ENCODE measurements around the gene POLDIP2.
"Not testable (repeated sequence)": the region's sequence is repeated elsewhere in the genome, so short reads cannot be mapped to it uniquely, and the experiment has no call there.

Gene POLDIP2

DNA sequence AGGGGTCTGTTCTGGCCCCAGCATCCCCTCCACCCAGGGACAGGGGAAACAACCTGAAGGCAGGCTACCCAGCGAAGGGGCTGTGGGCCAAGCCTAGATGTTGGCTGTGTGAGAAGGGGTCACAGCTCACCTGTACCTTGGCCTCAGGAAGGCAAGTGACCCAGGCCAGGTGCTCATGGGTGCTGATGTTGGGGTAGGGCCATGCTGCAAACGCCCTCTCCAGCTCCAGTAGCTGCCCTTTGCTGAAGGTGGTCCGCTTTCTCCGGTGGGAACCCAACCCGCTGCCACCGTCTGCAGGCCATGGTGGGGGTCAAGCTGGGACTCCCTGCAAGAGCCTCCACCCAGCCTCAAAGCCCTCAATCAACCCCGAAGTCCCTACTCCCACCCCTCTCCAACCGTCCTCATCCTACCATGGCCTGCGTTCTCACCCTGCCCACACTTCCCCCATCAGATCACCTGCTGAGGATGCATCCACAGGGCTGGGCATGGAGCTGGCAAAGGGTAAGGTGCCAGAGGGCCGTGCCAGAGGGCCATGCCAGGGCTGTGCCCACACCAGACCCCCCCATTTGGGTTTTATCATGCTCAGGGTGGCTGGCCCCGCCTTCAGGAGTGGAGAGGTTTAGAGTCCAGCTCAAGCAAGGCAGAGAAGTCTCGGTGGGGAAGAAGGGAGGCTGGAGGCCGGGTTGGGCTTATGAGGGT lies 7.5 kb upstream of the POLDIP2 start, which contains the start of gene SEBOX:
Gene SEBOX (minus strand): TSS at position 535 of the 699 bp plus-strand sequence. CDS start 48 bp downstream, at position 487.
- DNase-seq: no peak

DNA sequence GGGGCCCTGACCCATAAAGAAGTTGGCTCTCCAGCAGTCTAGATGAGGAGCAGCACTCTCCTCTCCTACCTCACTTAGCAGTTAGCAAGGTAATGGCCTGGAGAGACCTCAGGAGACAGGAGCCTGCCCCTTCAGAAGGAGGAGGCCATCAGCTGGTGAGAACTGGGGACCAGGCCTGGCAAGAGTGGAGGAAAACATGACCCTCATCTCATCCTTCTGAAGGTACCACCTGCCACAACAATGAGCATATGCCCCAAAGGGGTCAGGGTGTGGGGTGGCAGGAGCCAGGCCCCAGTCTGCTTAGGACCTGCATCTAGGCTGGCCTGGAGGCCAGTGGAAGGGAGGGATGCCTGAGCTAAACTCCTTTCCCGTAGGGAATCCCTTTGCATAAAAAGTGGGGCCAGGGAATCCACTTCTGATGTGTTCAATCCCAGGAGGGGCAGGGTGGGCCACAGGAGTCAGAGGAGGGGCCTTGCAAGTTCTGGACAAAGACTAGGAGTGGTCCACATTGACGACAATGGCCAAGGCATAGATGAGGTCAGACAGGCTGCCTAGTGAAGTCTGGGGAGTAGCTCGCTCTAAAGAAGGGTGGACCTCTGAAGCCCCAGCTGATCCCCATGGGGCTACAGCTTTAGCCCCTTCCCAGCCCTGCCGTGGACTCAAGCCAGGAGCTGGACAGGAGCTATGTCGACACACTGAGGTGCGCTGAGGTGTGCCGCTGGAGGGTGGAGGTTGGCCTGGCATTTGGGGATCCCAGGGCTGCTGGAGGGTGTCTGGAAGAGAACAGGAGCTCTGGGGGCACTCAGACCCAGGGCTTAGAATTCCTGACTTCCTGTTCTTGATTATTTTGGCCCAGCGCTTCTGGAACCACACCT lies 6.7 kb upstream of the POLDIP2 start:
- DNase-seq: no peak

DNA sequence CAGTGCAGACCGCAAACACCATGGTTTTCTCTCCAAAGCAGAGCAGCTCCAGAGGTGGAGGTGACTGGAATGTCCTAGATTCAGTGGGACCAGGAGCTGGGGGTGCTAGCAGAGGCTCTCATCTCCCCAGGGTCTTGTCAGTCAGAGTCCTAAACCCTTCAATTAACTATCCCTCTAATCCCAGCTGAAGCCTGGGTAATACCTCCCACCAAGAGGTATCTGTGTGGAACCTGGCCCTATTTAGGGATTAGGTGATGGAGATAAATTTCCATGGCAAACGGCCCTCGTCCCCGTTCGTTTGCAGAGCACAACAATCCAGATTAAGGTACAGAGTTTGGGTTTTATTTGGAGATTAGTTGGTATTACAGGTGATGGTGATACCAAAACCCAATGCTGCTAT lies 5.9 kb upstream of the POLDIP2 start:
- no peak for DNase-seq

DNA sequence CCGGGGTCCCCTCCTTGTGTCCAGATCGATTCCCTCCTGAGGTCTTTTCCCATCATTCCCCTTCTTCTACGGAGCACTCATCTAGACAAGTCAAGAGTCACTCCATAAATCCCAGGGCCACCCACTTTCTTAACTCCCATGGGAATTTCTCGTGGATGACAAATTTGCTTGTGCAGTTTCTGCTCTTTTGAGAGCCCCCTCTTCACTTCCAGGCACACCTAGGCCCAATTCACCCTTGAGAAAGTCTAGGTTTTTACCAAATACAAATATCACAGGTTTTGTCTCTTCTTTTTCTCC lies 522 bp upstream of the POLDIP2 start:
- DNase-seq: no peak

DNA sequence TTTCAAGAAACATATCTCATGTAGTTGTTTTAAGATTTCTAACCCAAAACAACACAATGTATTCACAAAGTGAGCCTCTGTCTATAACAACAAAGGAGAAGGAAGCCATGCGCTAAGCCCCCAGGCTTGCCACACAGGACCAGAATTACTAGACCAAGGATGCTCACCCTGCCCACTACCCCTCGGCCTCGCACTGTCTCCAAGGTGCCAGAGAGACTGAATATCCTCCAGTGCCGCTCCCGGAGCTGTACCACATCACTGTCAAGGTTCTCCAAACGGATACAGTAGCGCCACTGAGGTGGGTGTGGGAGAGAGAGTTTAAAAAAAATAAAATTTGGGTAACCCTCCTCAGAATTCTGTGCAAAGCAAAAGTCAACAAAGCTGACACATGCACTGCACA lies 7.1 kb downstream of the POLDIP2 start:
- no peak for DNase-seq

DNA sequence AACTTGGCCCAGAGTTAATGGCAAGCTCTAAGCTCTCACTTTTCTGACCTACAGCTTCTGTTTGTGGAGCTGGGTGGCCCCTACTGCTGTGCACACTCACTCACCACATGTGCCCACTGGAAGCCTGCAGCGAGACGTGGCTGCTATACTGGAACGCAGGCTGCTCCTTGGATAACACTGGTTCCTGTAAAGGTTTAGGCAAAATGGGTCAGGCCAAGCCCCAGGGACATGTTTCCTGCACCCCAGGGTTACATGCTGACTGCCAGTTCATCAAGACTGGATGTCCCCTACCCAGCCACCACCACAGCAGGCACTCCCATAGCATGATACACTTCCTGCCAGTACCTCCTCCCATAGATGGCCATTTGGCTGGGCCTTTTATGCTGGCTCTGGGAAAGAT lies 8.3 kb downstream of the POLDIP2 start:
- DNase-seq: no peak

DNA sequence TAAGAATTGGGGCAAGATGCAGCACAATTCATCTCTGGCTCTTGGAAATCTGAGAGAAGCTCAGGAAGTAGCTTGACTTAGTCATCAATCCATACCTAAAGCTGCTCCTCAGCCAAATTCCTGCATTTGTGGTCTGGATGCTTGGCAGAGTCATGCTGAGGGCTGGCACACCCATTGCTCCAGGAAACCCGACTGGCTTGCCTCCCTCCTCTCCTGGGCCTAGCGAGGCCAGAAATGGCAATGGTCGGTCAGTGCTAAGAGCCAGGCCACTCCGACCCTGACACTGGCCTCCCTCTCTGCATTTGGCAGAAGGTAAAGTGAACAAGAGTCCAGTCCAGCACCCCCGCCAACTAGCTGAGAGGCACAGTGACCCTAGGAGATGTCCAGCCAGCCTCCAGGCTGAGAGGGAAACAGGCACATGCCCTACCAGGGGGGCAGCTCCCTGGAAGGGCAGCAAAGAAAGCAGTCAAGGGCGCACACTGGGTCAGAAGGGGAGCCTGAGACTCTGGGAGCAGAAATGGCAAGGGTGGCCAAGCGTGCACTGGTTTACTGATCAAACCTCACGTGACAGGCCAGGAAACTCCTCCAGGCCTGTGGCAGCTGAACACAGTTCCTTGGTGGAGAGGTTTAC lies 10.0 kb downstream of the POLDIP2 start:
- no peak for DNase-seq

DNA sequence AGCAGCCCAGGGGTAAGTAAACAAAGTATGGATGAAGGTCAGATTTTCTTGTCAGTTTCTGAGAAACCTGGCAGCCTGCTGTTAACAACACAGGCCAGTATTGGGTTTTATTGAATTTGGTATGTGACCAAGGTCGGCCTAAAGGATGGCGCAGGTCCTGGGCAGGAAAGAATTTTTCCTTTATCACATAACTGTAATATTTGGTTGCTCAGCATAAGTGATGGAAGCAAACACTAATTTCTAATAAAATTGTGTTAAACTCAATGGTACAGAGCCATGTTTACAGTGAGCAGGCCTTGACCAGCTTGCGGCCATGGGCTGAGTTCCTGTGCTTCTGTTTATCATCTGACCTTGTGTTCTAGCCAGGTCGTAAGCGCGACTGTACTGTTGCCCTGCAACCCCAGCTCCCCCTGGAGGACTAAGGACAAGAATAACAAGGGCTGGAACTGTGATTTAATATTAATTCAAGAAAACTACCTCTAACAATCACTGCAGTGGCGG lies 10.5 kb downstream of the POLDIP2 start:
- no peak for DNase-seq

DNA sequence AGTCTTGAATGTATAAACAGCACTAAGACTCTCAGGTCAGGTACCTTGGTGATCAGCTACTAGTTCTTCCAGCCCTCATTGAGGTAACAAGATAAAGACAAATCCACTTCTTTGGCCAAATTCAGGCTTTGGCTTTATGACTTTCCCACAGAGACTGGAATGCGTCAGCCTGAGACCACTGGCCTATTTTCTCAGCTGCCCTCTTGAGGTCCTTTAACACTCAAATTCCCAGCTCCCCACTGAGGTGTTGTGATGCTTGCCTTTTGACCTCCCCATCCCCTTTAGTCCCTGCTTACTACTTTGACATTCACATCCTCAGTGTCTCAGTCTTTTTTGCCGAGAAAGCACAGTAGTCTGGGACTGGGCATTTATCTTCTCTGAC lies 11.1 kb downstream of the POLDIP2 start:
- DNase-seq: no peak

DNA sequence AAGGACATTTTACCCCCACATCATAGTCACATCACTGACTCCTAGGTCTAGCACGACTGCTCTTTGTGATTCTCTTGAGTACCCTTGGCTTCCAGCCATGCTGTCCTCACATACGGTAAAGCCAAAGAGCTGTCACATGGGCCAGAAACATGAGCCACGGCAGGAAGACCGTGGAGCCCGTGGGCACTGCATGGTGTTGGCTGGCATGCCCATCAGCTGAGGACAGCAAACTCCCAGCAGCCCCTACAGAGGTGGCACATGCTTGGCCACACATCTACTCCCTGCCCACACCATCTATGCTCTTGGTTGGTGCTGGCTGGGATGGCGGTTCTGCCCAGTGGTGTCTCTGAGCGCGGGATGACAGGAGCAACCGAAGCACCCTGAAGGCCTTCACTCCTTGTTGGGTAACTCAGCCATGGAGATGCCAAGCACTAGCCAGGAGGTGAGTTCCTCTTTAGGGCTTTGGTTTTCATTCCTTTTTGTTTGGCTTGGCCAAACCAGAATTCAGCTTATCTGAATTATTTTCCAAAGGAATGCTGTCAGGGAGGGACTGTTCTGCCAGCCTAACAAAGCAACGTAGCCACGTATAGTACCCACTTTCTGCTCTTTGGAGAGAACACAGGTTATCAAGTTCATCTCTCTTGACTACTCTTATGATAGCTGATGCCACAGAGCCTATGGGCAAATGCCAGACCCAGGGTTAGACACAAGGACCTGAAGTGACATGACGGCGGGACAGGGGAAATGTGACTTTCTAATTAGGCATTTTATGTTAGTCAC lies 11.7 kb downstream of the POLDIP2 start:
- no peak for DNase-seq

DNA sequence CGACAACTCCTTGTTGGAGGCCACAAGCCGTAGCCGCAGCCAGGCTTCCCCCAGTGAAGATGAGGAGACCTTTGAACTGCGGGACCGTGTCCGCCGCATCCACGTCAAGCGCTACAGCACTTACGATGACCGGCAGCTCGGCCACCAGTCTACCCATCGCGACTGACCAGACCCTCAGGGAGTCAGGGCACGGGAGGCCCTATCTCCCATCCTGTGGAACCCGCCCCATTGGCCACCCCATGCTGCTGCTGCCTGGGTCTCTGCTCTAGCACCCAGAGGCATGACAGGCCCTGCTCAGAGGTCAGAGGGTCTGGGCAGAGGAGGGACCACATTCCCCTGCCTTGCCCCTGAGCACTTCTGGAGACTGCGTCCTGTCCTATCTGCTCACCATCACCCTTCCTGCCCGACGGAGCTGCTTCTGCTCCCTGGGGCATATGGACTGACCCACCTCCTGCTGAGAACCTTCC lies 12.9 kb downstream of the POLDIP2 start:
- no peak for DNase-seq

DNA sequence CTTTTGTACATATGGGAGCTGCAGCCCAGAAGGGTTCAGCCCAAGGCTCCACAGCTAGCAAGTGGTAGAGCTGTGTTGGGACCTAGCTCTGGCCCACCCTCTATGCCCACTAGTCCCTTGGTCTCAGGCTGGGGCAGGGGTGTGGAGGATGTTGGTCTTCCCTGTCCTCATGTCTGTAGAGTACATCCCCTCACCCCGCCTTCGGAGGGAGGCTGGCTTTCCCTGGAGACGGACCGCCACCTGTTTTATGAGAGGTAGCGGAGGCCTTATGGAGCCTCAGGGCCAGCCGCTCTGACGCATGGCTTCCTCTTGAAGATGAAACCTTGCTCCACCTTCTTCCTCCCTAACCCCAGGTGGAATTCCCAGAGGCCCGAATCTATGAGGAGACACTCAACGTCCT lies 13.3 kb downstream of the POLDIP2 start:
- no peak for DNase-seq

DNA sequence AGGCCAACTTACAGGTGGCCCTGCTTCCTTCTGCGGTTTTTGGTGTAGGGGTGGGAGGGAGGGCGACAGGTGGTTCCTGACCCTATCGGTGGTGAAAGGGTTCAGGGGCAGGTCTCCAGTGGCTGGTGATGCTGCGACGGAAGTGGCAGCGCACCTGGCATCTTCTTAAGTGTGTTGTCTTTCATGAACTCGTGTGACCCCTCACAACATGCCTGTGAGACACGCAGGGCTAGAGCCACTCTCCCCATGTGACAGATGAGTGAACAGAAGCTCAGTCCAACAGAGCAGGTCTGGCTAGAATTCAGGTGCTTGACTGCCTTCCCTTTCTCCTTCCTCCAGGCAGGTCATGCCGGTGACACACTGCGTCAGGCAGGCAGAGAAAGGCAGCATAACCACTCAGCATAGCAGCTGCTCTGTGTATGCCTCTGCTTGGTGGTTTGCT lies 13.8 kb downstream of the POLDIP2 start:
- no peak for DNase-seq

DNA sequence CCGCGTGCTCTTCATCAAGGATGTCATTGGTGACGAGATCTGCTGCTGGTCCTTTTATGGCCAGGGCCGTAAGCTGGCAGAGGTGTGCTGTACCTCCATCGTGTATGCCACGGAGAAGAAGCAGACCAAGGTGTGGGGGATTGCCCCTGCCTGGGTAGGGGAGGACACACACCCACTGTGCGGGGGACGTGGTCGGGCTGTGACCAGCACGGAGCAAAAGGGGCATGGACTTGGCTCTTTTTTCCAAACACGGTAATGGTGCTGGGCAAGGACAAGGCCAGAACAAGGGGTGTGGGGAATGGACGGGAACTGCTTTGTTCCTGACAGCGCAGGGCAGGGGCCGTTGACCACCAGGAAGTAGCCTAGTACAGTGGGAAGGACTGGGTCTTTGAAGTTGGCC lies 15.0 kb downstream of the POLDIP2 start:
- DNase-seq: no peak

DNA sequence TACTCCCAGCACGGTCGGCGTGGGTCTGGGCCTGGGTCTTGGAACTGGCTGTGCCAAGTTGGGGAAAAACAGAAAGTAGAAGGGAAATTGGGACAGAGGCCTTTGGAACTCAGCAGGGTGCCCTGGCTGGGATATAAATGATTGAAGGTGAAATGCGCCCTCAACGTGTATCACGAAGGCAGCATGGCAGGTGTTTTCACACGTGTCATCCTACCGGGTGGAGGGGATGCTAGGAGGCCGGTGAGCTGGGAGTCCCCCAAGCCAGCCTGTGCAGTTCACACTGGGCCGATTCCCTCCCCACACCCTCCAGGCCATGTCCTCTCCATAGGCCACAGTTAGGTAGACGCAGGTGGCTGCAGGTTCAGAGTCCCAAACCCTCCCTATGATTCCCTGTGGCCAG lies 15.8 kb downstream of the POLDIP2 start:
- DNase-seq: no peak

DNA sequence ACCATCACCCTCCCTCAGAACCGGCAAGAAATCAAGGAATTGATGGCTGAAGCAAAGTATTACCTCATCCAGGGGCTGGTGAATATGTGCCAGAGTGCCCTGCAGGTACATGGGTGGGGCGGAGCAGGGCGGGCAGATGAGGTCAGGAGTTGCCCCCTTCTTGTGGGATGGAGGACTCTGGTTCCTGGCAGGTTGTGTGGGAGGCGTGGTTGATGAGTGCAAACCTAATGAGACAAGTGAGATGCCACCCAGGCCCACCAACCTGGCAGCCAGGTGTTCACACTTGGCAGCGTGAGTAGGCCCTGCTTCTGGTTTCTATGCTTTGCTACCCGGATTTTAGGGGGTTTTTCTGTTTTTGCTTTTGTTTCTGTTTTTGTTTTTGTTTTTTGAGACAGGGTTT lies 17.0 kb downstream of the POLDIP2 start:
- DNase-seq: no peak

DNA sequence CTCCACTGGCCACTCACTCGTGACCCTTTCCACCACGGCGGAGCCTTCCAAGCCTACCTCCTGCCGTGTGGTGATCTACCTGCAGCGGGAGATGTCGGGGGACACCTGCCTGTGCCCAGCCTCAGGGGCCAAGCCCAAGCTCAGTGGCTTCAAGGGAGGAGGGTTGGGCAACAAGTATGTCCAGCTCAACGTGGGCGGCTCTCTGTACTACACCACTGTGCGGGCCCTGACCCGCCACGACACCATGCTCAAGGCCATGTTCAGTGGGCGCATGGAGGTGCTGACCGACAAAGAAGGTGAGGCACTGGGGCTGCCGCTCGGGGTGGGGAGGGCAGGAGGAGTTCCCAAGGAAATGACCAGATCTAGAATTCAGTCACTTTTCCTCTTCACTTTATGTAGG lies 17.9 kb downstream of the POLDIP2 start:
- no peak for DNase-seq

DNA sequence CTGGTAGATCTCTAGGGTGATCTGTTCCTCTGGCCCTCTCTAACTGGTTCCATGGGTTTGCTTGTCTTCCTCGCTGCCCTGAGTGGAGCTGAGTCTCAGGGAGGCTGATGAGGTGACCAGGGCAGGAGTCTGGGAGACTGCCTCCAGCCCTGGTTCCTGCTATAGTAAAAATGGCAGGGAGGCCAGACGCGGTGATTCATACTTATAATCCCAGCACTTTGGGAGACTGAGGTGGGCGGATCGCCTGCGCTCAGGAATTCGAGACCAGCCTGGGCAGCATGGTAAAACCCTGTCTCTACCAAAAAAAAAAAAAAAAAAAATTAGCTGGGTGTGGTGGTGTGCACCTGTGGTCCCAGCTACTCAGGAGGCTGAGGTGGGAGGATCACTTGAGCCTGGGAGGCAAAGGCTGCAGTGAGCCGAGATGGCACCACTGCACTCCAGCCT lies 18.5 kb downstream of the POLDIP2 start:
- DNase-seq: not testable (repeated sequence)

DNA sequence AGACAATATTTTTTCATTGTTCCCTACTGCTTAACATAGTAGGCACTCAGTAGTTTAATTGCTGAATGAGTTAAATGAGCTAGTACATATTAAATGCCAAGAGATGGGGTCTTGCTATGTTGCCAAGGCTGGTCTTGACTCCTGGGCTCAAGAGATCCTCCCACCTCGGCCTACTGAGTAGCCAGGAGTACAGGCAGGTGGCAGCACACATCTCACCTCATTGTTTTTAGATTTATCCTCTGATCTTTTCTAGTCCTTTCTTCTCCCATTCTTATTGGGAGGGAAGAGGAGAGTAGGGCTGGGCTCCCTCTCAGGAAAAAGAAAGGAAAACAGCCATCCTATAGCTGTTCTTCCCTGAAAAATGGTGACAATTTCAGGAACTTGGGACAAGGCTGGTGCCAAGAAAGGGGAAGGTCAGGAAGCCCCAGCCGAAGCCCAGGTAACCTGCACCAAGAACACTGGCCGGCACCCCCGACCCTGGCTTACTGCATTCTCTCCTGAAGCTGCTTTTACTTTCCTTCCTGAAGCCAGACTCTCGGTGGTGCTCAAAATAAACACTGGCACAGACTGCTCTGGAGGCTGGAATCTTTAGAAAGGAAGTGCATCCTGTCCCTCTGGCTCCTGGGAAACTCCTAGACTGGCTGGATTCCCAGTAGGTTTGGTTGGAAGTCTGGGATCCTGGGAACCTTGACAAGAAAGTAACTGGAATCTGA lies 19.1 kb downstream of the POLDIP2 start:
- no peak for DNase-seq

DNA sequence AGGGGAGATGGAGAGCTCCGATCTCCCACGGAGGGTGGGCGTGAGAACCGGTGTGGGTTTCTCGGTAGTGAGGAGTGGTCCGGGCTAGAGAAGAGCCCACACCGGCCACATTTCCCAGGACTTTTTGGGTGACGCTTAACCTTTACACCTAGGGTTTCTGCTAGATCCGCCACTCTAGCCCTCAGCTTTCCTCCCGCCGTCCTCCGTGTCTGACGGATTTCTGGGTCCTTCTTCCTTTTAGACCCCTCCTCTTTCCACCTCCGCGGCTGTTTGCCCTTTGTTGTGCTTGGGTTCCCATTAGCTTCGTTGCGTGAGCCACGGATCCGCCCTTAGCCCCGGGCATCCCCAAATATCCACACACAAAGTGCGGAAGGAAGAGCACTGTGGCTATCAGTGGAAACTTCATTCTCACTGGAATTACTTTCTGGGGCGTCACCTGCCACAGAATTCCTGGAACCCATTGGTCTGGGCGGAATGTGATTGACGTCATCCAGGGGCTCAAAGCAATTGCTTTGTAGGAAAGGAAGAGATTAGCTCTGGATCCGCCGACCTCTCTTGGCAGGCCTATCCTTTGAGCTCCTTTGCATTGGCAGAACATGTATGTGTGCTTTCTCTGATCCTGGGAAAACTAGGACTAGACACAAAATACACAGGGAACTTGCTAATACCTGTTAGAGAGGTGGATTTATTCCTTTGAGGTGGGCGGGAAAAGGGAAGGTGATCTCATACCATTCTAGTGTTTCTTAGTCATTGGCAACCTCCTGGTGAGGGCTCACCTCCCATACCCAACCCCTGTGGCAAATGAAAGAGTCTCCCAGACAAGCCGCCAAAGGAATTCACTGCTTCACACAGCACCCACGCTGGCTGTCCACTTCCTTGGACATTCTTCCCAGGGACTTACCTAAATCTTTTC lies 21.1 kb downstream of the POLDIP2 start:
- DNase-seq: peak; percentile 57

All from NCI-H2227 treated with DMSO at 0.1 percent for 48 hours (cell line).